Ovary (tissue), 3 donors: ENCODE measurements around the gene PRDM16.

Experiments used
- CTCF ChIP-seq, 3 donors: fragments of 450-650 bp in 2 of 3; fragments of 200-600 bp in 1 of 3; IDR thresholded peaks; one replicate each; pipeline versions ENCODE4 v1.5.1 to v1.8.0; 2016 to 2022; ENCODE audit warnings: antibody characterized with exemption in 3 of 3, mild to moderate bottlenecking in 1 of 3
- EP300 ChIP-seq: sonication (generic); formaldehyde crosslinking; IDR thresholded peaks from one replicate; pipeline ENCODE4 v1.6.1; 2017; ENCODE audit warnings: antibody characterized with exemption
- POLR2A ChIP-seq: fragments of 450-650 bp; IDR thresholded peaks from one replicate; pipeline ENCODE4 v1.6.1; 2017; ENCODE audit warnings: antibody characterized with exemption, mild to moderate bottlenecking, moderate library complexity
- donor health status: DM: no; HTN: no; CAD: no.

- TF ChIP-seq CTCF (IDR thresholded peaks at IDR 0.05) (no peak), EP300 (no peak), POLR2A (no peak)
Measured at GRCh38 chr1:3181956-3182355, 113.0 kb downstream of the PRDM16 start.
